ENCODE data around the gene AGL.

The AGL gene

GRCh38 chr1:99849744-99850458 is at the start of gene AGL:
Gene AGL (plus strand): TSS chr1:99850361. CDS start chr1:99851043, 682 bp downstream.
- Histone ChIP-seq H3K9ac (ENCODE audit: low read depth, low read length) (peak within 1 kb of the TSS; percentile 74), H3K9me3 (ENCODE audit: control insufficient read depth, insufficient read depth, low read length) (no peaks in the 10 kb centered on the region), H3K27me3 (ENCODE audit: control insufficient read depth, insufficient read depth, low read length) (peaks cover 2% of the 10 kb centered on the region), H3K36me3 (ENCODE audit: control insufficient read depth, insufficient read depth, low read length) (no peaks in the 10 kb centered on the region), H3K4me1 (ENCODE audit: control insufficient read depth, insufficient read depth, low read length) (peaks cover 11% of the 10 kb centered on the region), H3K4me3 (ENCODE audit: low read depth, low read length) (peak within 1 kb of the TSS; percentile 91)

GRCh38 chr1:99801584-99801983 is 48.6 kb upstream of the AGL start:
- no peaks in the 10 kb centered on the region for H3K27me3 ChIP-seq (ENCODE audit: control insufficient read depth, insufficient read depth, low read length)
- no peaks in the 10 kb centered on the region for H3K9me3 ChIP-seq (ENCODE audit: control insufficient read depth, insufficient read depth, low read length)
- peaks cover 2% of the 10 kb centered on the region for H3K4me1 ChIP-seq (ENCODE audit: control insufficient read depth, insufficient read depth, low read length)
- H3K36me3 ChIP-seq (ENCODE audit: control insufficient read depth, insufficient read depth, low read length), result no peaks in the 10 kb centered on the region
- H3K4me3 ChIP-seq (ENCODE audit: low read depth, low read length), result no peak overlapping the region
- H3K9ac ChIP-seq (ENCODE audit: low read depth, low read length), result no peak overlapping the region

- H3K27me3 ChIP-seq (ENCODE audit: control insufficient read depth, insufficient read depth, low read length), result no peaks in the 10 kb centered on the region
- H3K9me3 ChIP-seq (ENCODE audit: control insufficient read depth, insufficient read depth, low read length), result no peaks in the 10 kb centered on the region
- peaks cover 2% of the 10 kb centered on the region for H3K4me1 ChIP-seq (ENCODE audit: control insufficient read depth, insufficient read depth, low read length)
- H3K9ac ChIP-seq (ENCODE audit: low read depth, low read length), result no peak overlapping the region
- no peak overlapping the region for H3K4me3 ChIP-seq (ENCODE audit: low read depth, low read length)
- H3K36me3 ChIP-seq (ENCODE audit: control insufficient read depth, insufficient read depth, low read length), result no peaks in the 10 kb centered on the region
These were observed 43.3 kb upstream of the AGL start for GRCh38 chr1:99806882-99807281.

GRCh38 chr1:99808391-99809115 is 41.6 kb upstream of the AGL start:
- Histone ChIP-seq H3K9ac (ENCODE audit: low read depth, low read length) (no peak overlapping the region), H3K36me3 (ENCODE audit: control insufficient read depth, insufficient read depth, low read length) (no peaks in the 10 kb centered on the region), H3K27me3 (ENCODE audit: control insufficient read depth, insufficient read depth, low read length) (no peaks in the 10 kb centered on the region), H3K4me1 (ENCODE audit: control insufficient read depth, insufficient read depth, low read length) (peaks cover 2% of the 10 kb centered on the region), H3K4me3 (ENCODE audit: low read depth, low read length) (no peak overlapping the region), H3K9me3 (ENCODE audit: control insufficient read depth, insufficient read depth, low read length) (no peaks in the 10 kb centered on the region)

GRCh38 chr1:99811075-99811474 is 39.1 kb upstream of the AGL start:
- no peaks in the 10 kb centered on the region for H3K27me3 ChIP-seq (ENCODE audit: control insufficient read depth, insufficient read depth, low read length)

GRCh38 chr1:99811747-99812146 is 38.4 kb upstream of the AGL start:
- Histone ChIP-seq H3K27me3 (ENCODE audit: control insufficient read depth, insufficient read depth, low read length) (no peaks in the 10 kb centered on the region), H3K9ac (ENCODE audit: low read depth, low read length) (no peak overlapping the region), H3K36me3 (ENCODE audit: control insufficient read depth, insufficient read depth, low read length) (no peaks in the 10 kb centered on the region), H3K4me1 (ENCODE audit: control insufficient read depth, insufficient read depth, low read length) (peaks cover 7% of the 10 kb centered on the region), H3K9me3 (ENCODE audit: control insufficient read depth, insufficient read depth, low read length) (no peaks in the 10 kb centered on the region), H3K4me3 (ENCODE audit: low read depth, low read length) (no peak overlapping the region)

More at GRCh38 chr1:99811075-99811474, 39.1 kb upstream of the AGL start:
- H3K4me1 ChIP-seq (ENCODE audit: control insufficient read depth, insufficient read depth, low read length), result peaks cover 7% of the 10 kb centered on the region
- H3K36me3 ChIP-seq (ENCODE audit: control insufficient read depth, insufficient read depth, low read length), result no peaks in the 10 kb centered on the region
- no peak overlapping the region for H3K4me3 ChIP-seq (ENCODE audit: low read depth, low read length)
- H3K9ac ChIP-seq (ENCODE audit: low read depth, low read length), result no peak overlapping the region
- H3K9me3 ChIP-seq (ENCODE audit: control insufficient read depth, insufficient read depth, low read length), result no peaks in the 10 kb centered on the region

- H3K9me3 ChIP-seq (ENCODE audit: control insufficient read depth, insufficient read depth, low read length), result no peaks in the 10 kb centered on the region
- no peak overlapping the region for H3K9ac ChIP-seq (ENCODE audit: low read depth, low read length)
- no peaks in the 10 kb centered on the region for H3K27me3 ChIP-seq (ENCODE audit: control insufficient read depth, insufficient read depth, low read length)
- no peak overlapping the region for H3K4me3 ChIP-seq (ENCODE audit: low read depth, low read length)
- H3K36me3 ChIP-seq (ENCODE audit: control insufficient read depth, insufficient read depth, low read length), result no peaks in the 10 kb centered on the region
- peaks cover 5% of the 10 kb centered on the region for H3K4me1 ChIP-seq (ENCODE audit: control insufficient read depth, insufficient read depth, low read length)
These were observed 35.7 kb upstream of the AGL start for GRCh38 chr1:99814373-99814900.

GRCh38 chr1:99816656-99817055 is 33.5 kb upstream of the AGL start:
- no peak overlapping the region for H3K4me3 ChIP-seq (ENCODE audit: low read depth, low read length)
- H3K9ac ChIP-seq (ENCODE audit: low read depth, low read length), result no peak overlapping the region
- H3K36me3 ChIP-seq (ENCODE audit: control insufficient read depth, insufficient read depth, low read length), result no peaks in the 10 kb centered on the region
- H3K4me1 ChIP-seq (ENCODE audit: control insufficient read depth, insufficient read depth, low read length), result peaks cover 5% of the 10 kb centered on the region
- H3K9me3 ChIP-seq (ENCODE audit: control insufficient read depth, insufficient read depth, low read length), result no peaks in the 10 kb centered on the region
- no peaks in the 10 kb centered on the region for H3K27me3 ChIP-seq (ENCODE audit: control insufficient read depth, insufficient read depth, low read length)

GRCh38 chr1:99818063-99818699 is 32.0 kb upstream of the AGL start:
- no peaks in the 10 kb centered on the region for H3K27me3 ChIP-seq (ENCODE audit: control insufficient read depth, insufficient read depth, low read length)
- H3K9me3 ChIP-seq (ENCODE audit: control insufficient read depth, insufficient read depth, low read length), result no peaks in the 10 kb centered on the region
- no peak overlapping the region for H3K9ac ChIP-seq (ENCODE audit: low read depth, low read length)
- no peaks in the 10 kb centered on the region for H3K36me3 ChIP-seq (ENCODE audit: control insufficient read depth, insufficient read depth, low read length)
- no peak overlapping the region for H3K4me3 ChIP-seq (ENCODE audit: low read depth, low read length)
- H3K4me1 ChIP-seq (ENCODE audit: control insufficient read depth, insufficient read depth, low read length), result peaks cover 5% of the 10 kb centered on the region

- H3K4me1 ChIP-seq (ENCODE audit: control insufficient read depth, insufficient read depth, low read length), result no peaks in the 10 kb centered on the region
- H3K9me3 ChIP-seq (ENCODE audit: control insufficient read depth, insufficient read depth, low read length), result no peaks in the 10 kb centered on the region
- H3K9ac ChIP-seq (ENCODE audit: low read depth, low read length), result no peak overlapping the region
- no peaks in the 10 kb centered on the region for H3K36me3 ChIP-seq (ENCODE audit: control insufficient read depth, insufficient read depth, low read length)
- H3K27me3 ChIP-seq (ENCODE audit: control insufficient read depth, insufficient read depth, low read length), result no peaks in the 10 kb centered on the region
- no peak overlapping the region for H3K4me3 ChIP-seq (ENCODE audit: low read depth, low read length)
These were observed 29.6 kb upstream of the AGL start for GRCh38 chr1:99820546-99820945.

- Histone ChIP-seq H3K27me3 (ENCODE audit: control insufficient read depth, insufficient read depth, low read length) (no peaks in the 10 kb centered on the region), H3K9me3 (ENCODE audit: control insufficient read depth, insufficient read depth, low read length) (no peaks in the 10 kb centered on the region), H3K9ac (ENCODE audit: low read depth, low read length) (no peak overlapping the region), H3K4me1 (ENCODE audit: control insufficient read depth, insufficient read depth, low read length) (no peaks in the 10 kb centered on the region), H3K4me3 (ENCODE audit: low read depth, low read length) (no peak overlapping the region), H3K36me3 (ENCODE audit: control insufficient read depth, insufficient read depth, low read length) (no peaks in the 10 kb centered on the region)
These were observed 25.1 kb upstream of the AGL start for GRCh38 chr1:99825098-99825497.

Data from iPS-15b (cell line).